Activated CD4-positive, alpha-beta T cell treated with anti-CD3 and anti-CD28 coated beads for 1 hour (primary cell): Measurements from ENCODE around the gene MAP3K20.
"Not testable (repeated sequence)": the region's sequence is repeated elsewhere in the genome, so short reads cannot be mapped to it uniquely, and the experiment has no call there.

ENCODE experiments used
- DNase-seq: peaks from one replicate; pipeline ENCODE4 v3.0.0-alpha.2; 2020

The MAP3K20 gene

DNA sequence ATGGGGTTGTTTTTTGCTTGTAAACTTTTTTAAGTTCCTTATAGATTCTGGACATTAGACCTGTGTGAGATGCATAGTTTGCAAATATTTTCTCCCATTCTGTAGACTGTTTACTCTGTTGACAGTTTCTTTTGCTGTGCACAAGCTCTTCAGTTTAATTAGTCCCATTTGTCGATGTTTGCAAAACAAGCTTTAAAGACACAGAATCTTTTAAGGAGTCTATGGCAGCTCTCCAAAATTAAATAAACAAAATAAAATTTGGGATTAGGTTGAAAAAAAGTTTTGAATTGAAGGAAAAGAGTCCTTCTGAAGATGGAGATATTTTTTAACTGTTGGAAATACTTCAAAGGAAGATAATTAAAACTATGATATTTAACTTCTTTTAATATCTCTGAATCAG is 88.8 kb downstream of the MAP3K20 start:
- DNase-seq = no peak

DNA sequence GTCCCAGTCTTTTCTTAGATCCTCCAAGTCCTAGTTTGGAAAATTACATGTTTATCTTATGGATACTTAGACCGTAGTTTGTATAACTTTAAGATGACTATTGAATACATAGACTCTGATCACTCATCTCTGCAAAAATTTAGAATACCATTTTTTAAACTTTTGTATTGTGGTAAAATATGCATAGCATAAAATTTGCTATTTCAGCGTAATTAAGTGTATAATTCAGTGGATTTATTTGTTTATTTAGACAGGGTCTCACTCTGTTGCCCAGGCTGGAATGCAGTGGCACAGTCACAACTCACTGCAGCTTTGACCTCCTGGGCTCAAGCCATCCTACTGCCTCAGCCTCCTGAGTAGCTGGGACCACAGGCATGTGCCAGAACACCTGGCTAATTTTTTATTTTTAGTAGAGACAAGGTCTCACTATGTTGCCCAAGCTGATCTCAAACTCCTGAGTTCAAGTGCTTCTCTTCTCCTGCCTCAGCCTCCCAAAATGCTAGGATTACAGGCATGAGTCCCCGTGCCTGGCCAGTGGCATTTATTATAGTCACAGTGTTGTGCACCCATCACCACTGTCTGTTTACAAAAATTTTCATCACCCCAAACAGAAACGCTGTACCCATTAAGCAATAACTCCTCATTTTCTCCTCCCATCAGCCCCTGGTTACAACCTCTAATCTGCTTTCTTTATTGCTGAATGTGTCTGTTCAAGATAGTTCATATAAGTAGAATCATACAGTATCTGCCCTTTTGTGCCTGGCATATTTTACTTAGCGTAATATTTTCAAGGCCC is 90.0 kb downstream of the MAP3K20 start:
- no peak for DNase-seq

DNA sequence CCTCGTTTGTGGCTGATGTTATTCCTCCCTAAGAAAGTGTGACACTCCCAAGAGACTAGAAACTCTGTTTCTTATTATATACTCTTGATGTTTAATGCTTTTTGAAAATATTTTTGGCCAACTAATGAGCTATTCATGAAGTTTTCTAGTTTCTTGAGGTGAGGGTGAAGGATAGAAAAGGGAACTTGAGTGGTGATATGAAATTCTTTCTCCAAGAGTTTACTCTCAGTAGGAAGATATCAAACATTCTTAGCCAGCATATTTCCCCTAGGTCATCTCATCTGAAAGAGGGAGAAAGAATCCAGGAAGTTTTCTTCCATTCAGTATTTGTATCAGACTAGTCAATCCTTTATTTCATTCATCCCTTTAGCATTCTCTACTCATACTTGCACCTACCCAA is 95.7 kb downstream of the MAP3K20 start:
- DNase-seq = no peak

GRCh38 chr2:173171924-173172643 is 96.4 kb downstream of the MAP3K20 start:
- no peak for DNase-seq

DNA sequence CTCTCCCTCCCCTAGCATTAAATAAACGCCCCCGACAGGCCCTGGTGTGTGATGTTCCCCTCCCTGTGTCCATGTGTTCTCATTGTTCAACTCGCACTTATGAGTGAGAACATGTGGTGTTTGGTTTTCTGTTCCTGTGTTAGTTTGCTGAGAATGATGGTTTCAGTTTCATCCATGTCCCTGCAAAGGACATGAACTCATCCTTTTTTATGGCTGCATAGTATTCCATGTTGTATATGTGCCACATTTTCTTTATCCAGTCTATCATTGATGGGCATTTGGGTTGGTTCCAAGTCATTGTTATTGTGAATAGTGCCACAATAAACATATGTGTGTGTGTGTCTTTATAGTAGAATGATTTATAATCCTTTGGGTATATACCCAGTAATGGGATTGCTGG is 98.7 kb downstream of the MAP3K20 start:
- DNase-seq = not testable (repeated sequence)

GRCh38 chr2:173175222-173175621 is 99.6 kb downstream of the MAP3K20 start:
- DNase-seq = no peak

GRCh38 chr2:173181982-173182381 is 106.3 kb downstream of the MAP3K20 start:
- DNase-seq = no peak

- DNase-seq = no peak
Observed at GRCh38 chr2:173184031-173185004, 108.7 kb downstream of the MAP3K20 start.

- DNase-seq = no peak
Observed at GRCh38 chr2:173185437-173185836, 109.8 kb downstream of the MAP3K20 start.

GRCh38 chr2:173187941-173188788 is 112.5 kb downstream of the MAP3K20 start:
- no peak for DNase-seq

- DNase-seq = no peak
Observed at GRCh38 chr2:173191601-173192000, 116.0 kb downstream of the MAP3K20 start.

DNA sequence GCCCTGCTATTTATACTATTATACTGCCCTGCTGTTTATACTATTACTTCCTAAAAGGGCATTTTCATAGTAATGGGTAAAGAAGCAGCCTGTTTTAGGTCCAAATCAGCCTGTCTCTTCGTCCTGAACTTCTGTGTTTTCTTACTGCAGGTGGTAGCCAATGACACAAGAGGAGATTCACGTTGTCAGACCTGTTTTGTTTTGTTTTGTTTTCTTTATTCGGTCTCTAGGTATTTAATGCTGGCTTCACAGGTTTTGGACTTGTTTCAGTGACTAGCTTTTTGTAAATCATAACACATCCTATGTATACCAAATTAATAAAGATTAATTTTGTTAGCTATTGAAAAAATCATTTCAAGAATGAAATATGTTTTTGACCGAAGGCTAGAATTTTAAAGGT is 116.4 kb downstream of the MAP3K20 start:
- DNase-seq = no peak

DNA sequence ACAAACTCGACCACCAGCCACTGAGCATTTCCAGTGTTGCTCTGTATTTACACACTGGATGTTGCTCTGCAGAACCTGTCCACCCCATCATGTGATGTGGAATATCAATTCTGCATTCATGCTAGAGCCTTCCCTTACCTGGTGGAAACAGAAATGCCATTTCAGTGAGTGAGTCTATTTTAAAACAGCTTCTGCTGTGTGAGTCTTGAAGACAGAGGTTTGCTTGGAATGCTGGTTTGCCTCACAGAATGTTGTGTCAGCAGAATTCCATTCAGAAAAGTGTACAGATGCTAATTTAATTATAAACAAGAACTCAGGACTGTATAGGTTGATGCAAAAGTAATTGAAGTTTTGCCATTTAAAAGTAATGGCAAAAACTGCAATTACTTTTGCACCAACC is 118.3 kb downstream of the MAP3K20 start:
- no peak for DNase-seq

DNA sequence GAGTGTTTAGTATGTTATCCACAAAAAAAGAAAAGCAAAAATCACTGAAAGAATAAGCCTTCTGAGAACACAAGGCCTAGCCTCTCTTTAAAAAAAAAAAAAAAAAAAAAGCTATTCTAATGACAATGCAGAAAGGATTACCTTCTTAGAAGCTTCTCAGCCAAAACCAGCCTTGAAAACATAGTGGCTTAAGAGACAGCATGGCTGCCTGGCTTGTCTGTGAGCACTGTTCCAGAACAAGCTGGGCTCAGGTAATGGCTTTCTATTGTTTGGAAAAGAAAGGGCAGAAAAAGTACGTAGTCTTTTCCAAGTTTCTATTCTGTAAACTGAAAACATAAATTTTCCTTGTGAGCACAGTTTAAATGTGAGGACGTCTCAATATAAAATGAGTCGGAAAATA is 119.5 kb downstream of the MAP3K20 start:
- DNase-seq = no peak

GRCh38 chr2:173196080-173196479 is 120.4 kb downstream of the MAP3K20 start:
- no peak for DNase-seq

DNA sequence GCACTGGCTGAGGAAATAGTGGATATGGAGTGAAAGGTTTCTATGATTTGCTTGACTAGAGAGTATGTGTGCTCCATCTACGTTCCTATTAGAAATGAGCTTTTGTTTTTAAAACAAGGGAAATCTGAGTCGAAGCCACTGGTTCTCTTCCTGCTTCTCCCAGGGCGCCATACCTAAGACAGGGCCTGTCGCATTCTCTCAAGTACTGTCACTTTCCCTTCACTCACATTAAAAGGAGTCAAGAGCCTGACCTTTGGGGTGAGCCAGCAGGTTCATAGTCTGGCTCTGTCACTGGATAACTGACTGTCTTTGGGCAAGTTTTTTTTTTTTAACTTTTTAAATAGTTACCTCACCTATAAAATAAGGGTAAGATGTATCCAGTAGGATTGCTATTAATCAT is 121.0 kb downstream of the MAP3K20 start:
- no peak for DNase-seq

- DNase-seq = no peak
Observed at GRCh38 chr2:173198327-173198726, 122.7 kb downstream of the MAP3K20 start.

- no peak for DNase-seq
Observed at GRCh38 chr2:173199294-173199693, 123.6 kb downstream of the MAP3K20 start.

DNA sequence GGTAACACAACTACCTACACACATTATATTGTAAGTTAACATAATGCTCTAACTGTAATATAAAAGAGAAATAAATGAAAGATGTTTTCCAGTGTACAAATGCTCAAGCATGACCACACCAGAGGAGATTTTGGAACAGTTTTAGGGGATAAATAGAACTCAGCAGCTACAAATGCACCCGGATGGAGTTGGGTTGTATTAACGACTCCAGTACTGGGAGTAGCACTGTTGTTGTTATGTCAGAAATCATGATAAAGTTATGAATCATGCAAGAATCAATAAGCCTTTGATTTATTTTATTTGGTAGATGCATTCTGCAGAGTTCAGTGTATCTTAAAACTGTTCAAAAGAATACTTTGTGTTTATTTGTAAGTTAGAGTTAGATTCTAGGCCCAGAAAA is 126.9 kb downstream of the MAP3K20 start:
- no peak for DNase-seq

DNA sequence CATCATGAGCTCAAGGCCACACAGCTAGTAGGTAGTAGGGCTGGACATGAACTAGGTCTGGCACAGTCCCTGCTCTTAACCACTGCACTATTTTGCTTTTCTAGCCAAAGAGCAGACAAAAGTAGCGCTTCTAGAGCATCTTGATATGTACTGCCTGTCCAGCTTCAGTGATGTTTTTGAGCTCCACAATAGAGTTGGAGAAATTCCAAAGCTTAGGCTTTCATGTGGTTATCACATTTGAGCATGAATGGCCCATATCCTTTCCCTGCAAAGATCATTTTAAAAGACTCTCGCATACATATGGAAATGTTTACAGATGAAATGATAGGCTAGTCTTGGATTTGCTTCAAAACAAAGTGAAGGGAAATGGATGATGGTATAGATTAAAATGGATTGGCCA is 128.7 kb downstream of the MAP3K20 start:
- DNase-seq = no peak

GRCh38 chr2:173205375-173205774 is 129.7 kb downstream of the MAP3K20 start:
- DNase-seq = no peak

- not testable (repeated sequence) for DNase-seq
Observed at GRCh38 chr2:173207124-173207523, 131.5 kb downstream of the MAP3K20 start.
